A673 (cell line): ENCODE measurements around the gene CYP2A13. TPM values are rescaled to one million over a fixed set of nuclear protein-coding genes. Genes with fewer than 3 reads are reported as not detected.
"Not testable (repeated sequence)": the region's sequence is repeated elsewhere in the genome, so short reads cannot be mapped to it uniquely, and the experiment has no call there.

Source experiments
- BruUV-seq: library from RNA; stranded (reverse); fragments of 400-500 nt; replicated peaks from 2 replicates; lab custom pipeline; 2021; lab: Mats Ljungman, UMichigan
- CTCF ChIA-PET: fragments of 300-600 bp; sonication (Branson Sonifier 250); formaldehyde crosslinking; loops from one replicate; lab custom pipeline; 2022; ENCODE audit warnings: antibody characterized with exemption; lab: Charles Lee
- POLR2A ChIA-PET: fragments of 300-600 bp; sonication (Branson Sonifier 250); formaldehyde crosslinking; loops from one replicate; lab custom pipeline; 2022; ENCODE audit warnings: antibody characterized with exemption; ENCODE audit not compliant: low non-redundant PET; lab: Charles Lee
- DNase-seq: peaks from one replicate; pipeline ENCODE4 v3.0.0-alpha.2; 2015; ENCODE audit warnings: low spot score
- H3K27ac ChIP-seq: fragments of 200-600 bp; sonication (generic); 2 replicates; pipeline ENCODE4 v1.5.1; 2016; ENCODE audit warnings: mixed run types, low read depth, mild to moderate bottlenecking, mixed read lengths, antibody characterized with exemption, low read length; ENCODE audit not compliant: poor library complexity, severe bottlenecking
- H3K27me3 ChIP-seq: fragments of 200-600 bp; sonication (generic); replicated peaks from 2 replicates; pipeline ENCODE4 v1.6.1; 2017; ENCODE audit warnings: mixed run types, low read depth, mild to moderate bottlenecking, mixed read lengths, antibody characterized with exemption, low read length; ENCODE audit not compliant: insufficient read depth, poor library complexity
- H3K36me3 ChIP-seq: fragments of 200-600 bp; sonication (generic); 2 replicates; pipeline ENCODE4 v1.6.1; 2016; ENCODE audit warnings: mixed run types, mild to moderate bottlenecking, mixed read lengths, antibody characterized with exemption, low read length; ENCODE audit not compliant: insufficient read depth, poor library complexity, severe bottlenecking
- H3K4me1 ChIP-seq: fragments of 200-600 bp; sonication (generic); 2 replicates; pipeline ENCODE4 v1.6.1; 2017; ENCODE audit warnings: mixed run types, mild to moderate bottlenecking, mixed read lengths, antibody characterized with exemption, low read length; ENCODE audit not compliant: insufficient read depth, poor library complexity, severe bottlenecking
- H3K4me3 ChIP-seq: fragments of 200-600 bp; sonication (generic); 2 replicates; pipeline ENCODE4 v1.5.1; 2016; ENCODE audit warnings: low read depth, mixed run types, mild to moderate bottlenecking, mixed read lengths, low read length; ENCODE audit not compliant: poor library complexity, severe bottlenecking
- H3K9me3 ChIP-seq: fragments of 200-600 bp; sonication (generic); 2 replicates; pipeline ENCODE4 v1.6.1; 2016; ENCODE audit warnings: mixed run types, low read depth, mild to moderate bottlenecking, mixed read lengths, antibody characterized with exemption, low read length; ENCODE audit not compliant: poor library complexity, severe bottlenecking
- CTCF ChIP-seq: fragments of 300-800, 200-600 bp; sonication (generic); conservative IDR thresholded peaks from 2 replicates; pipeline ENCODE4 v1.5.1; 2017; ENCODE audit warnings: low read depth, mild to moderate bottlenecking, antibody characterized with exemption, low read length, moderate library complexity, mixed read lengths
- EZH2 ChIP-seq: fragments of 200-600 bp; sonication (generic); IDR thresholded peaks from 2 replicates; pipeline ENCODE4 v1.6.1; 2017; ENCODE audit warnings: borderline replicate concordance, low read depth, mild to moderate bottlenecking, mixed read lengths, antibody characterized with exemption, low read length; ENCODE audit not compliant: poor library complexity, severe bottlenecking
- intact Hi-C: fragments of 100-400 bp; cut with micrococcal nuclease; formaldehyde crosslinking; loops from one replicate; pipeline ENCODE4 v1.10.0; 2022; ENCODE audit not compliant: unreplicated experiment
- total RNA-seq: library from RNA; stranded (reverse); gene quantifications from 2 replicates; pipeline ENCODE4 v1.2.3, GENCODE V29; 2021

Gene CYP2A13
- total RNA-seq, 1 experiment from 2014 or later = not detected

GRCh38 chr19:41123716-41124294, 35.6 kb downstream of the CYP2A13 start:
- Histone ChIP-seq H3K27me3 (no peaks in the 10 kb centered on the region), H3K4me3 (no peak overlapping the region), H3K36me3 (no peaks in the 10 kb centered on the region), H3K27ac (no peak overlapping the region), H3K4me1 (no peaks in the 10 kb centered on the region), H3K9me3 (no peaks in the 10 kb centered on the region)
- BruUV-seq = no TSS peak
- TF ChIP-seq EZH2 (no peak), CTCF (no peak)
- no peak for DNase-seq
- ChIA-PET CTCF (interaction anchor here (0.6 kb wide), 1 partner anchor 180 kb away, joined by 5 read pairs; no protein-coding TSS in a partner anchor), POLR2A (no interaction called here)
- intact Hi-C loops = no loop called here

GRCh38 chr19:41126765-41127203, 38.5 kb downstream of the CYP2A13 start:
- H3K36me3 ChIP-seq, POLR2A ChIA-PET, H3K27ac ChIP-seq, H3K4me1 ChIP-seq, H3K9me3 ChIP-seq, H3K27me3 ChIP-seq, BruUV-seq, H3K4me3 ChIP-seq: not testable (repeated sequence)
- peak; percentile 69 for TF ChIP-seq CTCF
- CTCF ChIA-PET = interaction anchor here (1.2 kb wide), 1 partner anchor 18 kb away, joined by 3 read pairs; no protein-coding TSS in a partner anchor
- DNase-seq = peak; percentile 21
- intact Hi-C loops = loop anchor here (5.0 kb wide), 1 partner anchor 136 kb away; the partner anchor contains the start of gene HNRNPUL1

- H3K36me3 ChIP-seq, DNase-seq, H3K27me3 ChIP-seq, H3K4me3 ChIP-seq, H3K4me1 ChIP-seq, POLR2A ChIA-PET, H3K27ac ChIP-seq, H3K9me3 ChIP-seq, BruUV-seq: not testable (repeated sequence)
- CTCF ChIA-PET = interaction anchor here (0.6 to 1.2 kb wide), 2 partner anchors 17 to 18 kb away, joined by 3 to 4 read pairs; no protein-coding TSS in a partner anchor
- intact Hi-C loops = loop anchor here (5.0 kb wide), 1 partner anchor 135 kb away; the partner anchor contains the start of gene HNRNPUL1
Observed at GRCh38 chr19:41127362-41127761, 39.1 kb downstream of the CYP2A13 start.

GRCh38 chr19:41127801-41128300, 39.6 kb downstream of the CYP2A13 start:
- H3K9me3 ChIP-seq, H3K36me3 ChIP-seq, POLR2A ChIA-PET, H3K4me1 ChIP-seq, H3K27ac ChIP-seq, H3K4me3 ChIP-seq, BruUV-seq, H3K27me3 ChIP-seq: not testable (repeated sequence)
- CTCF ChIA-PET = interaction anchor here (0.6 kb wide), 1 partner anchor 16 kb away, joined by 4 read pairs; no protein-coding TSS in a partner anchor
- intact Hi-C loops = loop anchor here (5.0 kb wide), 1 partner anchor 134 kb away; the partner anchor contains the start of gene HNRNPUL1
- peak; percentile 65 for DNase-seq
